ENCODE data around the gene CTDSPL. TPM values are rescaled to one million over a fixed set of nuclear protein-coding genes. Genes with fewer than 3 reads are reported as not detected.
A peak's percentile ranks its signal among the peaks of the same experiment; 100 is the strongest.

The CTDSPL gene
- total and polyA plus RNA-seq, 2 of the 13 experiments (the other 11 are each of a cell fraction or from before 2014, with no cell fraction given), result 26.1 to 142 TPM

- TF ChIP-seq ZNF121 (CRISPR knock-in tag; IDR thresholded peaks at IDR 0.05), result peak; percentile 69; the same call in 1 of the 2 replicates
- TF ChIP-seq GMEB1 (CRISPR knock-in tag; IDR thresholded peaks at IDR 0.05; ENCODE audit: borderline replicate concordance), result peak; percentile 18; the same call in 1 of the 2 replicates
- no peak for TF ChIP-seq IRF9 (CRISPR knock-in tag; IDR thresholded peaks at IDR 0.05; ENCODE audit: borderline replicate concordance)
- TF ChIP-seq ZMYM4 (CRISPR knock-in tag; IDR thresholded peaks at IDR 0.05), result peak; percentile 86
- no peak for TF ChIP-seq RNF2 (conservative IDR thresholded peaks at IDR 0.05; ENCODE audit: low read depth)
- TF ChIP-seq CBX5 (CRISPR knock-in tag; IDR thresholded peaks at IDR 0.05; ENCODE audit: borderline replicate concordance), result peak; percentile 91; the same call in 1 of the 2 replicates
- no peak for TF ChIP-seq ONECUT2 (CRISPR knock-in tag; IDR thresholded peaks at IDR 0.05)
- no peak for TF ChIP-seq TERF1 (CRISPR knock-in tag; IDR thresholded peaks at IDR 0.05)
- TF ChIP-seq NFYB (CRISPR knock-in tag; IDR thresholded peaks at IDR 0.05), result no peak
- no peak for TF ChIP-seq PAF1 (CRISPR knock-in tag; IDR thresholded peaks at IDR 0.05)
- peak in 1 of 2 experiments; percentile 57; a peak in 2 of 4 replicates for TF ChIP-seq NR2F1 (CRISPR knock-in tag; IDR thresholded peaks at IDR 0.05)
- TF ChIP-seq ZNF367 (CRISPR knock-in tag; IDR thresholded peaks at IDR 0.05; ENCODE audit: borderline replicate concordance), result no peak
- no peak for TF ChIP-seq ZIK1 (CRISPR knock-in tag; IDR thresholded peaks at IDR 0.05; ENCODE audit: borderline replicate concordance, low read depth)
- no peak; the same call in 1 of the 2 replicates for TF ChIP-seq ZSCAN9 (CRISPR knock-in tag; IDR thresholded peaks at IDR 0.05; ENCODE audit: borderline replicate concordance)
- peak; percentile 20; the same call in 1 of the 2 replicates for TF ChIP-seq ZNF878 (CRISPR knock-in tag; IDR thresholded peaks at IDR 0.05)
- no peak for TF ChIP-seq RORA (CRISPR knock-in tag; IDR thresholded peaks at IDR 0.05)
- 0 out of 2 replicates have a peak, but pooled peaks have one; percentile 48 for TF ChIP-seq ZMAT3 (CRISPR knock-in tag; conservative IDR thresholded peaks at IDR 0.05)
- TF ChIP-seq ZNF180 (CRISPR knock-in tag; IDR thresholded peaks at IDR 0.05; ENCODE audit: borderline replicate concordance, low read depth), result no peak
- TF ChIP-seq HNF4A (CRISPR knock-in tag; IDR thresholded peaks at IDR 0.05), result peak; percentile 70
- TF ChIP-seq ZNF3 (CRISPR knock-in tag; IDR thresholded peaks at IDR 0.05), result no peak
- no peak for TF ChIP-seq NPAS2 (CRISPR knock-in tag; IDR thresholded peaks at IDR 0.05; ENCODE audit: borderline replicate concordance)
- peak; percentile 73 for TF ChIP-seq ZNF574 (CRISPR knock-in tag; IDR thresholded peaks at IDR 0.05)
- TF ChIP-seq, protein P1, sequence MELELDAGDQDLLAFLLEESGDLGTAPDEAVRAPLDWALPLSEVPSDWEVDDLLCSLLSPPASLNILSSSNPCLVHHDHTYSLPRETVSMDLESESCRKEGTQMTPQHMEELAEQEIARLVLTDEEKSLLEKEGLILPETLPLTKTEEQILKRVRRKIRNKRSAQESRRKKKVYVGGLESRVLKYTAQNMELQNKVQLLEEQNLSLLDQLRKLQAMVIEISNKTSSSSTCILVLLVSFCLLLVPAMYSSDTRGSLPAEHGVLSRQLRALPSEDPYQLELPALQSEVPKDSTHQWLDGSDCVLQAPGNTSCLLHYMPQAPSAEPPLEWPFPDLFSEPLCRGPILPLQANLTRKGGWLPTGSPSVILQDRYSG (CRISPR knock-in tag; IDR thresholded peaks at IDR 0.05), result no peak
Measured at GRCh38 chr3:37892927-37893600, 31.4 kb downstream of the CTDSPL start (continued).

Data from HepG2 (cell line).